Right atrium auricular region (tissue), 2 donors: ENCODE measurements around the gene QARS1. TPM values are rescaled to one million over a fixed set of nuclear protein-coding genes. Genes with fewer than 3 reads are reported as not detected.

Experiments
- DNase-seq: peaks from one replicate; pipeline ENCODE4 v3.0.0-alpha.2; 2019; ENCODE audit warnings: low spot score
- H3K27ac ChIP-seq, 2 donors: fragments of 200-600 bp; sonication (generic); 1 replicate in 1 of 2; 2 replicates in 1 of 2; pipeline ENCODE4 v1.5.1; 2016 to 2019
- H3K27me3 ChIP-seq, 2 donors: fragments of 200-600 bp; sonication (generic); one replicate each; pipeline versions ENCODE4 v1.5.1 to v1.6.0; 2017 to 2019
- H3K36me3 ChIP-seq: fragments of 200-600 bp; sonication (generic); one replicate; pipeline ENCODE4 v1.5.1; 2016
- H3K4me1 ChIP-seq, 2 donors: fragments of 200-600 bp; sonication (generic); one replicate each; pipeline versions ENCODE4 v1.5.1 to v1.6.0; 2017 to 2019
- H3K4me3 ChIP-seq, 2 donors: fragments of 200-600 bp; sonication (generic); 1 replicate in 1 of 2; 2 replicates in 1 of 2; pipeline ENCODE4 v1.5.1; 2017 to 2019; ENCODE audit warnings: mild to moderate bottlenecking in 1 of 2, moderate library complexity in 1 of 2
- H3K9me3 ChIP-seq, 2 donors: fragments of 200-600 bp; sonication (generic); one replicate each; pipeline ENCODE4 v1.5.1; 2019
- total RNA-seq, 2 donors: library from RNA; depleted of rRNA; stranded (reverse); fragments of >200 nt; gene quantifications; one replicate each; pipeline ENCODE4 v1.1.0, GENCODE V29; 2016
- TF ChIP-seq, protein P1 (sequence below), 2 donors: fragments of 200-600 bp; sonication (generic); IDR thresholded peaks; one replicate each; pipeline ENCODE4 v1.5.1; 2019; ENCODE audit warnings: antibody characterized with exemption in 2 of 2

The QARS1 gene
- total RNA-seq, 2 donors from 2014 or later: 118 to 138 TPM

DNA sequence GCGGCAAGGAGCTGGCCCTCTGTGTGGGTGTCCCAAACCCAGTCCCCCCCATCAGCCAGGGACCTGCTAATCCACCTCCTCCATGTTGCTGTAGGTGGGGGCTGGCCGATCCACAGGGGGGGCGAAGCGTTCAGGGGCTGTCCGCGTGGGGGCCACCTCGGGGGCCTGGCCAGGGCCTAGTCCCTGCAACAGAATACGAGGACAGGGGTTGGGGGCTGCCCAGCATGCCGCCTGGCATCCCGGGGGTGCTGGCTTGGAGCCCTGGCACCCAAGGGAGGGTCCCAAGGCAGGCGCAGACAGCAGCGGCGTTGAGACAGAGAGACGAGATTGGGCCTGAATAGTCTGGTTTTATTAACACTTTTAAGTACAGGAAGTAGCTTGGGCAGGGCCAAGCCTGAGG lies 3.8 kb upstream of the QARS1 start:
- Histone ChIP-seq H3K36me3 (peaks cover 60% of the 10 kb centered on the region), H3K4me3 (no peak overlapping the region), H3K9me3 (no peaks in the 10 kb centered on the region), H3K4me1 (peaks cover 0 to 21% of the 10 kb centered on the region in 2 donors), H3K27me3 (no peaks in the 10 kb centered on the region), H3K27ac (no peak overlapping the region)
- DNase-seq: no peak
- TF ChIP-seq, protein P1, sequence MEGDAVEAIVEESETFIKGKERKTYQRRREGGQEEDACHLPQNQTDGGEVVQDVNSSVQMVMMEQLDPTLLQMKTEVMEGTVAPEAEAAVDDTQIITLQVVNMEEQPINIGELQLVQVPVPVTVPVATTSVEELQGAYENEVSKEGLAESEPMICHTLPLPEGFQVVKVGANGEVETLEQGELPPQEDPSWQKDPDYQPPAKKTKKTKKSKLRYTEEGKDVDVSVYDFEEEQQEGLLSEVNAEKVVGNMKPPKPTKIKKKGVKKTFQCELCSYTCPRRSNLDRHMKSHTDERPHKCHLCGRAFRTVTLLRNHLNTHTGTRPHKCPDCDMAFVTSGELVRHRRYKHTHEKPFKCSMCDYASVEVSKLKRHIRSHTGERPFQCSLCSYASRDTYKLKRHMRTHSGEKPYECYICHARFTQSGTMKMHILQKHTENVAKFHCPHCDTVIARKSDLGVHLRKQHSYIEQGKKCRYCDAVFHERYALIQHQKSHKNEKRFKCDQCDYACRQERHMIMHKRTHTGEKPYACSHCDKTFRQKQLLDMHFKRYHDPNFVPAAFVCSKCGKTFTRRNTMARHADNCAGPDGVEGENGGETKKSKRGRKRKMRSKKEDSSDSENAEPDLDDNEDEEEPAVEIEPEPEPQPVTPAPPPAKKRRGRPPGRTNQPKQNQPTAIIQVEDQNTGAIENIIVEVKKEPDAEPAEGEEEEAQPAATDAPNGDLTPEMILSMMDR (IDR thresholded peaks at IDR 0.05): no peak

DNA sequence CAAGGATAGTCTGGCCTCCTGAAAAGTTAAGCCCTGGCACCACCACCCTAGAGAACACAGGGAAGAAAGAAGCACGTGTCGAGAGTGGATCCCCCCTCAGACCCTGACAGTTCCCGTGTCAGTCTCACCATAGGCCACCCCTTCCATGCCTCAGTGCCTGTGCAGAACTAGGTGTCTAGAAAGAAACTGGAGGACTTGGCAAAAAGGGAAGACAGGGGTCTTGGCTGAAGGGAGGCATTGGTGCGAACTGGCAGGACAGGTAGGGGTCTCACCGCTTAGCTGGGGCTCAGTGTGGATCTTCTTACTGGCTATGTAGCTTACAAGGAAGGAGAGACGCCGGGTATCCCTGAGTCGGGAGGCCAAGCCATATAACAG lies 518 bp downstream of the QARS1 start:
- no peaks in the 10 kb centered on the region for H3K9me3 ChIP-seq
- H3K36me3 ChIP-seq: peaks cover 57% of the 10 kb centered on the region
- peaks cover 0 to 24% of the 10 kb centered on the region in 2 donors for H3K4me1 ChIP-seq
- H3K27me3 ChIP-seq: no peaks in the 10 kb centered on the region
- no peak for DNase-seq
- TF ChIP-seq, protein P1 (IDR thresholded peaks at IDR 0.05): no peak
- peak overlapping the region; percentile 75 to 87 for H3K4me3 ChIP-seq
- peak overlapping the region; percentile 80 to 83 for H3K27ac ChIP-seq

DNA sequence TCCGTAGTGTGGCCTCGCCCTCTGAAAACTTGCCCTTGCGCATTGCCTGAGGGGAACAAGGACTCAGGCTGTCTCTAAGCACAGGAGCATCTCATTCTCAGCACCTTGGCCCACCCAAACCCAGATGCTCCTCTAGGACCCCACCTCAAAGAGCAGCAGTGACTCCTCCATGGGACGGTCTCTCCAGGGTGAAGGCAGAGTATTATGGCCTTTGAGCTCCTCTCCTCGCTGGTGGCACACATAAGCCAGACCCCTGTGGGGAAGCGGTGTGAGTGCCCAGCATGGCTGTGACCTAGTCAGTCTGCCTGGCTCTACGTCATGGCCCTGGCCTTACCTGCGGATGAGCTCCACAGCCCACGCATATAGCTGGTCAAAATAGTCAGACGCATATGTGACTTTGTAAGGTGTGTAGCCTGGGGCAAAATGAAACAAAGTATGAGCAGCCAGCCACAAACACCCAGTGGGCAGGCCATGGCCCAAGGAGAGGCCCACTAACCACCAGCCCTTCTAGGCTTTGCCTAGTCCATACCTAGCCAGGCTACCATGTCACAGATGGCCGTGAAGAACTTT lies 4.4 kb downstream of the QARS1 start:
- peaks cover 61% of the 10 kb centered on the region for H3K36me3 ChIP-seq
- TF ChIP-seq, protein P1 (IDR thresholded peaks at IDR 0.05): no peak
- no peak for DNase-seq
- H3K27ac ChIP-seq: no peak overlapping the region
- no peak overlapping the region for H3K4me3 ChIP-seq
- H3K9me3 ChIP-seq: no peaks in the 10 kb centered on the region
- peaks cover 0 to 22% of the 10 kb centered on the region in 2 donors for H3K4me1 ChIP-seq
- no peaks in the 10 kb centered on the region for H3K27me3 ChIP-seq

DNA sequence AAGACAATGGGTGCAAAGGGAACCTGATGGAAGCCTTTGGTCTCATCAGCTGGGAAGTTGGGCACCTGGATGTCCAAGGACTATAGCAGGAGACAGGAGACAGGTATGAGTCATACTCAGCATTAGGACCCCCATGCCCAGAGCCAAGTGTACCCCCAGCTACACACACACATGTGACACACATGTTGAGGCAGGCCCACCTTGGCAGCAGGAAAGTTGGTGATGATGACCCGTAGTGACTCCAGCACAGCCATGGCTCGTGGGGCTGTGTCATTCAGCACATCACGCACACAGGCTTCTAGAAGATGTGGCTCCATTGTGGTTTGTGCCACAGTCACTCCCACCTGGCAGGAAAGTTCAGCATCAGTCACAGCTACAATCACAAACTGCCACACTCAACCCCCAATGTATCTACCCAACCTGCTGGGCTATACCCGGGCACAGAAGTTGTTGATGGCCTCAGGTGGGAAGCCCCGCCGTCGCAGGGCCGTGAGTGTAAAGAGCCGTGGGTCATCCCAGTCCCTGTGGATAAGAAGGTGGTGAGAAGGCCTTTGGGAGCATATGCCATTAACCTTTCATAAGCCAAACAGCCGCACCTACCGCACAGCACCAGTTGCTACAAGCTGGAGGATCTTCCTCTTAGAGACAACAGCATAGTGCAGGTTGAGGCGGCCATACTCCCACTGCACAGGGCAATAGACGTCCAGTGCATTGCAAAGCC lies 5.5 kb downstream of the QARS1 start:
- Histone ChIP-seq H3K27ac (no peak overlapping the region), H3K9me3 (no peaks in the 10 kb centered on the region), H3K4me3 (no peak overlapping the region), H3K4me1 (peaks cover 0 to 26% of the 10 kb centered on the region in 2 donors), H3K36me3 (peaks cover 61% of the 10 kb centered on the region), H3K27me3 (no peaks in the 10 kb centered on the region)
- TF ChIP-seq, protein P1 (IDR thresholded peaks at IDR 0.05): no peak
- no peak for DNase-seq

DNA sequence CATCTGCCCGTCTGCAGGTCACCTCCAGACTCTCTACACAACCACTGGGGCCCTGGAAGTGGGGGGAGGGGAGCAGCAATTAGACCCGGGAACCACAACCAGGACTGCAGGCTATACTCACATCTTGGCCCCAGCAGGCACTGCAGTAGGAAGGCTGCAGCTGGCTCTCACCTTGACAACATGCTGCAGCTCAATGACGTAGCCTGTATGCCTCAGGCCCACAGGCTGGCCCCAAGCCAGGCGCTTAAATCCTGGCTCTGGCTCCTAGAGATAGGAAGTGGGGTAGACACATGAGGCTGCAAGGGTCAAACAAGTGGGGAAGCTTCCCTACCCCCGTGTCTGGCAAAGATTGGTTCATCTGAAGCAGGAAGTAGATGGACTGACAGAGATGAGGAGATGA lies 6.1 kb downstream of the QARS1 start:
- Histone ChIP-seq H3K4me1 (peaks cover 0 to 19% of the 10 kb centered on the region in 2 donors), H3K27ac (no peak overlapping the region), H3K36me3 (peaks cover 61% of the 10 kb centered on the region), H3K9me3 (no peaks in the 10 kb centered on the region), H3K27me3 (no peaks in the 10 kb centered on the region), H3K4me3 (no peak overlapping the region)
- TF ChIP-seq, protein P1 (IDR thresholded peaks at IDR 0.05): no peak
- no peak for DNase-seq
